Esophagus mucosa (tissue), 1 donor: Measurements from ENCODE around the gene LAMP1. TPM values are rescaled to one million over a fixed set of nuclear protein-coding genes. Genes with fewer than 3 reads are reported as not detected.
"Not testable (repeated sequence)": the region's sequence is repeated elsewhere in the genome, so short reads cannot be mapped to it uniquely, and the experiment has no call there.

ENCODE experiments used
- ATAC-seq: fragments of 200-7000 bp; cut with Tn5 transposase; one replicate; pipeline ENCODE4 v1.9.1; 2020
- total RNA-seq: library from RNA; stranded (reverse); gene quantifications from one replicate; pipeline ENCODE4 v1.2.4, GENCODE V29; 2023
- donor health status: DM: yes; HTN: yes; CAD: no.

Gene LAMP1
- total RNA-seq, 1 donor from 2014 or later, result 144 TPM

DNA sequence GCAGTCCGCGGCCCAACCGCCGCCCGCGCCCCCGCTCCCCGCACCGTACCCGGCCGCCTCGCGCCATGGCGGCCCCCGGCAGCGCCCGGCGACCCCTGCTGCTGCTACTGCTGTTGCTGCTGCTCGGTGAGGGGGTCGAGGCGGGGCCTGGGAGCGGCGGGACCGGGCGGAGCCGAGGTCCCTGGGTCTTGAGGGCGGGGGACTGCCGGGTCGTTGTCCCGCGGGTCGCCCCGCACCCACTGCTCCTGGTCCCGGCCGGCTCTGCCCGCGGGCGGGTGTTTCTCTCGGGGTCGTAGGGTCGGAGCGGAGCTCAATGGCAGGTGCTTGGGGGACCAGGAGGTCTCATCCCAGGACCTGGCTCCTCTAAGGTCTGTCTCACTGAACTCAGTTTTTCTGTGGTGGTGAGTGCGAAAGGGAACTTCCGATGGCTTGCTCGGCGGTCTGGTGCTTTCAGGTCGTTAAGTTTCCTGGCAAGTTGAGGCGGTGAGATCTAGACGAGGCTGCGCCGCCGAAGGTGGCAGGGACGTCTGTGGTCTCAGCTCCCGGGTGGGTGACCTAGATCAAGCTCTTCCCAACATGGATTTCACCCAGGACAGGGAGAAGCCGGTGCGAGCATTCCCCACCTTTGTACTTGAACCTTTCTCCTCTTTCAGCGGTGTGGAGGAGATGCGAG lies 467 bp downstream of the LAMP1 start:
- peak; percentile 2 for ATAC-seq

- peak; percentile 59 for ATAC-seq
These were observed 1.3 kb downstream of the LAMP1 start for GRCh38 chr13:113298043-113298945.

DNA sequence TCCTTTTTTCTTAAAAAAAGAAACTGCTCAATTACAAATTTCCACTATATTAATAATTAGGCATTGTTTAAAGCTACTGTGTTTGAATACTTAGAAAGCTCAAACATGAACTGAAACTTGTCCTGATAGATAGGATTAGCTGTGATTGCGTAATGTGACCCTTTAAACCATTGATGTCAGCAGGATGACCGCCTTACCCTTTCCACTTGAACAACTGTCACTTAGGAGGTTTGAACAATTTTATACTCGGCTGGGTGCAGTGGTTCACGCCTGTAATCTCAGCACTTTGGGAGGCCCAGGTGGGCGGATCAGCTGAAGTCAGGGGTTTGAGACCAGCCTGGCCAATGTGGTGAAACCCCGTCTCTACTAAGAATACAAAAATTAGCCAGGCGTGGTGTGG lies 2.9 kb downstream of the LAMP1 start:
- ATAC-seq, result no peak

DNA sequence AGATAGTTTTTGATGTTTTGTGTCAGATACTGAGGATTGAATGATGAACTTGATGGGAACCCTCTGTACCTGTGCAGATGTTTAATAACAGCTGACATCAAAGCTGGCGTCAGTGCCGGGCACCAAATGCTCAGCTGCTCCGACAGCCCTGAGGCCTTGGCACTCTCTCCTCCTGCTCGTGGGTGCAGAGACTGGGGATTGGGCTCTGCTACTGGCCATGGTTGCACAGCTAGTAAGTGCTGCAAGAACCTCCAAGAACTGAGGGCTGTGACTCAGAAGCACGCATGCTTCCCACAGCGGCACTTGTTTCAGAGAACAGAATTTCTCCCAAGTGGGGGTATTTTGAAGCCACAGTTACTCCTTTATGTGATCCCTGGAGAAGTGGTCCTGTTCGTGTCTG lies 5.9 kb downstream of the LAMP1 start:
- no peak for ATAC-seq

DNA sequence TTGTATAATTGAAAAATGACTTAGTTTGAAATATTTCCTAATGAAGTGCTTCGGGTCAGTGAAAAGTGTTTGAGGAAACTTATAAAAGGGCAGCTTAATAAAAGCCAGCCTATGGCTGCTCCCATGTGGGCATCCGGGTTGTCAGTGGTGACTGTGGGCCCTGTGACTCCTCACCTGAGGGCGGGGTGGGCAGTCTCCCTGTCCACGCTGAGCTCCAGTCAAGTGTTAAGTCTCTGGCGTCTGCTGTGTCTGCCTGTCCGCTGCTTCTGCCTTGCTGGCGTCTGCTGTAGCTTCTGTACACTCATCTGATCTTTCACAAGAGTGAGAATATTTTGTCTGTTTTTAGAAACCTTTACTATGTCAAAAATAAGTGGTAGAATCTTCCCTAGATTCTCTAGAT lies 7.1 kb downstream of the LAMP1 start:
- ATAC-seq, result peak; percentile 67

DNA sequence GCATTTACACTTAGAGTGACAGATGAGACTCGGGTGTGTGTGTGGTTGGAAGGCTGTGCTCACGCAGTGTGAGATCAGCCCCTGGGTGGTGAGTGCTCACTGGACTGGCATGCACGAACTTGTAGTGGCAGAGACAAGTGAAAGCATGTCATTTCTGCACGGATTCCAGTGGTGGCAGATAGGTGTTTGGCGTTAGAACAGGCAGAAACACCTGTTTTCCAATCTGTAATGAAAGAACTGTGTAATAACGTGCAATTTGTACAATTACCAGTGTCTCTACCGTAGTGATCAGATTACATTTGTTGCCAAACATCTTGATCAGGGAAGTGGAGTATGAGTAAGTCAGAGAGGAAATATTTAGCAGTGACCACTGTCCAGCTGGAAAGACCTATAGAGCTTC lies 8.2 kb downstream of the LAMP1 start:
- ATAC-seq, result peak; percentile 98

DNA sequence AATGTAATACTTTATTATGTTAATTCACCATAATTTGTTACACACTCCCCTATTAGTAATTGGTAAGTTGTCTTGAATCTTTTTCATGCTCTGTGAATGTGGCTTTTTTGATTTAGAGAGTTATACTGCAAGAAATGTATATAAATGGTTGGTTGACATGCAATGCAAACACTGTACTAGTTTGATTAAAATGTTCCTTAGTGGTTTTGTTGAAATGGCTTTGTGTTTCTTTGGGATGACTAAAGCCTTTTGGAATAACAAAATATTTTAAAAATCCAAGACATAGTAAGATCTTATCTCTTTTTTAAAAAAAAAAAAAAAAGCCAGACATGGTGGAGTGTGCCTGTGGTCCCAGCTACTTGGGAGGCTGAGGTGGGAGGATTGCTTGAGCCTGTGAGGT lies 10.5 kb downstream of the LAMP1 start:
- no peak for ATAC-seq

- ATAC-seq, result no peak
These were observed 12.4 kb downstream of the LAMP1 start for GRCh38 chr13:113309473-113309872.

DNA sequence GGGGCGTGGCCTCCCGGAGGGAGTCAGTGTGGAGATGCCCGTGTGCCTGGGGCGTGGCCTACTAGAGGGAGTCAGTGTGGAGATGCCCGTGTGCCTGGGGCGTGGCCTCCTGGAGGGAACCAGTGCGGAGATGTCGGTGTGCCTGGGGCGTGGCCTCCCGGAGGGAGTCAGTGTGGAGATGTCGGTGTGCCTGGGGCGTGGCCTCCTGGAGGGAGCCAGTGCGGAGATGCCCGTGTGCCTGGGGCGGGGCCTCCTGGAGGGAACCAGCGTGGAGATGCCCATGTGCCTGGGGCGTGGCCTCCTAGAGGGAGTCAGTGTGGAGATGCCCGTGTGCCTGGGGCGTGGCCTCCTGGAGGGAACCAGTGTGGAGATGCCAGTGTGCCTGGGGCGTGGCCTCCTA lies 17.1 kb downstream of the LAMP1 start:
- not testable (repeated sequence) for ATAC-seq

- ATAC-seq, result not testable (repeated sequence)
These were observed 17.9 kb downstream of the LAMP1 start for GRCh38 chr13:113314895-113315470.

GRCh38 chr13:113315992-113316391 lies 19.0 kb downstream of the LAMP1 start:
- ATAC-seq, result no peak

- ATAC-seq, result no peak
These were observed 20.0 kb downstream of the LAMP1 start for GRCh38 chr13:113317031-113317430.

DNA sequence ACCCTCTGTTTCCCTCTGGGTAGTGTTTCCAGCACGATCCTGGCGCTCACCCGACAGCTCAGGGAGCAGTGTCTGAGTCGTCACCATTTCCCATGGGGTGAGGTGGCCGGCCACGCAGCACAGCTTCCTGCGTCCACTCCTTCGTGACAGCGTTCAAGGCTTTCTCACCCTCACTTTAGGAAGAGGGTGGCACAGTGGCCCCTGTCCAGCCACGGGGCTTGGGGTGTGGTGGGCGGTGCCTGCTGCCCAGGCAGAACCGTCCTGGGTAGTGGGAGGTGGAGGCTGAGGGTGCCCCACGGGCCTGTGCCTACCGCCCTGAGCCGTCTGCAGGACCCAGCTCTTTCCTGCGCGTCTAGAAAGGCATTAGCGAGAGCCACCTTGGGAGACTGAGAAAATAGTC lies 21.9 kb downstream of the LAMP1 start:
- ATAC-seq, result peak; percentile 5

- ATAC-seq, result no peak
These were observed 22.3 kb downstream of the LAMP1 start for GRCh38 chr13:113319371-113319770.

DNA sequence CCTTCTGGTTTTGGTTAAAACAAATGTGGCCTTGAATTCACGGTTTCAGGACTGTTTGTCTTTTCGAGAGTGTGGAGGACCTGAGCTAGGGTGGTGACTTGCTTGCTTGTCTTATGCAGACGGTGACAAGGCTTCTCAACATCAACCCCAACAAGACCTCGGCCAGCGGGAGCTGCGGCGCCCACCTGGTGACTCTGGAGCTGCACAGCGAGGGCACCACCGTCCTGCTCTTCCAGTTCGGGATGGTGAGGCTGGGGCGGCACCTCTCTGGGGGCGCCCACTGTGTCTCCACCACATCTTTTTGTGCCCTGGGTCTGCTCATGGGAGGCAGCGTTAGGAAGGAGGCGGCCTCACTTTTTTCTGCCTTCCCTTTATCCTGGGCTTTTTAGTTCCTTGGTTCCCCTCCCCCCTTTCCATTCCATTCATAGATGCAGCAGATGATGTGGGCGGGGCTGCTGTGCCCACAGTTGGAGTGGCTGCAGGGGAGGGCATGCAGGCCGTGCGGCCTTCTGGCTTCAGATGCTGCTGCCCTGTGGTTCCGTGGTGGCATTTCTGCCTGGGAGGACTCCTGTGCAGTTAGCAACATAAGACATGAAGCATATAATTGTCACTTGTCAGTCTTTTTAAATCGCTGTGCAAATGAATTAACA lies 23.3 kb downstream of the LAMP1 start:
- ATAC-seq, result no peak

GRCh38 chr13:113321546-113321945 lies 24.5 kb downstream of the LAMP1 start:
- no peak for ATAC-seq

DNA sequence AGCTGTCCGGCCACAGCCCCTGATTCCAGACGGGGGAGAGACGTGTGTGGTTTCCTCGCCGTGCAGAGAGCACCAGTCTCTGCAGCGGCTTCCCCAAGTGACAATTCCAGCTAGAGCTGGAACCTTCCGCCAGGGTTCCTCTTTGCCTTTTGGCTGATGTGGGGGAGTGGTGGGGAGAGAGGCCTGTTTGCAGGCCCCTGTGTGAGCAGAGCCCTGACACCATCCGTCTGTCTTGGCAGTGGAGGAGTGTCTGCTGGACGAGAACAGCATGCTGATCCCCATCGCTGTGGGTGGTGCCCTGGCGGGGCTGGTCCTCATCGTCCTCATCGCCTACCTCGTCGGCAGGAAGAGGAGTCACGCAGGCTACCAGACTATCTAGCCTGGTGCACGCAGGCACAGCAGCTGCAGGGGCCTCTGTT lies 25.0 kb downstream of the LAMP1 start:
- no peak for ATAC-seq

DNA sequence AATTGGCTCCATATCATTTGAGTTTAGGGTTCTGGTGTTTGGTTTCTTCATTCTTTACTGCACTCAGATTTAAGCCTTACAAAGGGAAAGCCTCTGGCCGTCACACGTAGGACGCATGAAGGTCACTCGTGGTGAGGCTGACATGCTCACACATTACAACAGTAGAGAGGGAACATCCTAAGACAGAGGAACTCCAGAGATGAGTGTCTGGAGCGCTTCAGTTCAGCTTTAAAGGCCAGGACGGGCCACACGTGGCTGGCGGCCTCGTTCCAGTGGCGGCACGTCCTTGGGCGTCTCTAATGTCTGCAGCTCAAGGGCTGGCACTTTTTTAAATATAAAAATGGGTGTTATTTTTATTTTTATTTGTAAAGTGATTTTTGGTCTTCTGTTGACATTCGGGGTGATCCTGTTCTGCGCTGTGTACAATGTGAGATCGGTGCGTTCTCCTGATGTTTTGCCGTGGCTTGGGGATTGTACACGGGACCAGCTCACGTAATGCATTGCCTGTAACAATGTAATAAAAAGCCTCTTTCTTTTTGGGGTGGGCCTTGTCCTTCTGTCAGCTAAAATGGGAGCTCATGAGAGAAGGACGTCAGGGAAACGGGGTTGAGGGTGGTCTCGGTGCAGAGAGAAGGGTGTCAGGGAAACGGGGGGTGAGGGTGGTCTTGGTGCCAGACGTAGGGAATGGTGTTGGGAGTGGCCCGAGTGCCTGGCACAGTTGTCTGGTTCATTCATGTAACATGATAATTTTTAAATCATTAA lies 26.0 kb downstream of the LAMP1 start:
- ATAC-seq, result no peak

GRCh38 chr13:113323869-113324268 lies 26.8 kb downstream of the LAMP1 start:
- ATAC-seq, result no peak

GRCh38 chr13:113324398-113324797 lies 27.4 kb downstream of the LAMP1 start:
- ATAC-seq, result no peak

GRCh38 chr13:113325779-113326178 lies 28.7 kb downstream of the LAMP1 start:
- ATAC-seq, result no peak

DNA sequence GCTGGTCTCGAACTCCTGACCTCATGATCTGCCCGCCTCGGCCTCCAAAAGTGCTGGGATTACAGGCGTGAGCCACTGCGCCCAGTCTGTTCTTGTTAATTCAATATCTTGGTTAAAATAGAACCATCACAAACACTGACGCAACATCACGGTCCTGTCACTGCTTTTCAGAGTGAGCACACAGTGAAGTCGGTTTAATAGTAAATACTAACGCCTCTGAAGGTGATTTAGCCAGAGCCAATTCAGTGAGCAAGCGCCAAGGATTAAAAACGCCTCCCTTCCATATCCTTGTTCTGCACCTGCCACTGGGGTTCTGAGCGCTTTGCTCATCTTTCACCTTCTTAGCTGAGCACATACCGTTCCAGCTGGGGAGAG lies 30.3 kb downstream of the LAMP1 start:
- ATAC-seq, result no peak
